ENCODE data around the gene DOCK3. TPM values are rescaled to one million over a fixed set of nuclear protein-coding genes. Genes with fewer than 3 reads are reported as not detected.

Gene DOCK3
- polyA plus RNA-seq (ENCODE audit: insufficient read length), result 2.1 TPM
- long read RNA-seq, donor 1, result 0 reads
- long read RNA-seq, donor 2, result 0 reads
- long read RNA-seq, donor 3, result 0 reads
- long read RNA-seq, donor 4, result 0 reads
- long read RNA-seq, donor 5, result 0 reads
- long read RNA-seq, donor 6, result 0 reads
- long read RNA-seq, donor 7, result 0 reads
- long read RNA-seq, donor 8, result 0 reads

- peak; percentile 57 for DNase-seq
These were observed at the start of gene DOCK3 for GRCh38 chr3:50674349-50675178. Gene DOCK3, plus strand, starts transcription at chr3:50674927. Its CDS starts 337 bp downstream, at chr3:50675264.

- no peak for DNase-seq
These were observed 49.2 kb upstream of the DOCK3 start for GRCh38 chr3:50625231-50626182.

GRCh38 chr3:50626401-50626800, 48.3 kb upstream of the DOCK3 start:
- no peak for DNase-seq

- no peak for DNase-seq
These were observed 47.2 kb upstream of the DOCK3 start for GRCh38 chr3:50627407-50628051.

GRCh38 chr3:50628601-50629000, 46.1 kb upstream of the DOCK3 start:
- DNase-seq, result no peak

- no peak for DNase-seq
These were observed 44.3 kb upstream of the DOCK3 start for GRCh38 chr3:50630394-50630793.

GRCh38 chr3:50630877-50631276, 43.9 kb upstream of the DOCK3 start:
- DNase-seq, result peak; percentile 61

GRCh38 chr3:50632450-50632849, 42.3 kb upstream of the DOCK3 start:
- DNase-seq, result no peak

- DNase-seq, result no peak
These were observed 41.4 kb upstream of the DOCK3 start for GRCh38 chr3:50633230-50633790.

GRCh38 chr3:50635066-50635465, 39.7 kb upstream of the DOCK3 start:
- no peak for DNase-seq

- DNase-seq, result no peak
These were observed 37.7 kb upstream of the DOCK3 start for GRCh38 chr3:50637011-50637410.

- no peak for DNase-seq
These were observed 36.8 kb upstream of the DOCK3 start for GRCh38 chr3:50637945-50638344.

- DNase-seq, result no peak
These were observed 35.7 kb upstream of the DOCK3 start for GRCh38 chr3:50639055-50639494.

GRCh38 chr3:50642382-50642781, 32.3 kb upstream of the DOCK3 start:
- no peak for DNase-seq

GRCh38 chr3:50644561-50644960, 30.2 kb upstream of the DOCK3 start:
- no peak for DNase-seq

GRCh38 chr3:50645378-50645777, 29.3 kb upstream of the DOCK3 start:
- no peak for DNase-seq

- no peak for DNase-seq
These were observed 26.4 kb upstream of the DOCK3 start for GRCh38 chr3:50648313-50648712.

- DNase-seq, result no peak
These were observed 25.8 kb upstream of the DOCK3 start for GRCh38 chr3:50648944-50649343.

- DNase-seq, result no peak
These were observed 25.2 kb upstream of the DOCK3 start for GRCh38 chr3:50649451-50649931.

GRCh38 chr3:50650018-50650417, 24.7 kb upstream of the DOCK3 start:
- DNase-seq, result no peak

- DNase-seq, result no peak
These were observed 23.3 kb upstream of the DOCK3 start for GRCh38 chr3:50651445-50651844.

Data from left kidney (tissue), 8 donors.